HCT116 (cell line): ENCODE measurements around the gene TMCO4. TPM values are rescaled to one million over a fixed set of nuclear protein-coding genes. Genes with fewer than 3 reads are reported as not detected.

Experiments
- ATAC-seq: fragments of 200-7000 bp; cut with Tn5 transposase; 2 replicates; pipeline ENCODE4 v1.9.1; 2020; ENCODE audit warnings: mild to moderate bottlenecking, moderate library complexity
- BruUV-seq: library from RNA; stranded (reverse); fragments of 400-500 nt; replicated peaks from 2 replicates; lab custom pipeline; 2021; lab: Mats Ljungman, UMichigan
- CTCF ChIA-PET: fragments of 300-600 bp; sonication (Branson Sonifier 250); formaldehyde crosslinking; loops from one replicate; lab custom pipeline; 2021; ENCODE audit warnings: antibody characterized with exemption; lab: Charles Lee
- POLR2A ChIA-PET: fragments of 300-600, 350-600 bp; sonication (Branson Sonifier 250); formaldehyde crosslinking; loops from one replicate; lab custom pipeline; 2021; ENCODE audit warnings: antibody characterized with exemption; lab: Charles Lee
- RAD21 ChIA-PET, 2 experiments: fragments of 300-600 bp; sonication (Branson Sonifier 250); formaldehyde crosslinking; loops; one replicate each; lab custom pipeline; 2023; ENCODE audit warnings: low total read pairs in 2 of 2; ENCODE audit not compliant: uncharacterized antibody in 2 of 2, unreplicated experiment in 2 of 2, low non-redundant PET in 1 of 2; lab: Charles Lee
- DNase-seq: peaks from one replicate; pipeline ENCODE4 v3.0.0-alpha.2; 2010; ENCODE audit warnings: low read depth, low spot score
- H2AFZ ChIP-seq: fragments of 200-600 bp; shearing (Covaris generic), sonication (generic); 2 replicates; pipeline ENCODE4 v1.6.1; 2017; ENCODE audit warnings: low read depth, mixed run types, mixed read lengths, antibody characterized with exemption, low read length; ENCODE audit not compliant: poor library complexity, severe bottlenecking
- H3K27ac ChIP-seq: 2 replicates; pipeline ENCODE4 v1.5.1; 2012; ENCODE audit warnings: low read depth, low read length
- H3K27me3 ChIP-seq: fragments of 200-600 bp; sonication (generic); 2 replicates; pipeline ENCODE4 v1.6.1; 2016; ENCODE audit warnings: mixed run types, low read length, mixed read lengths; ENCODE audit not compliant: insufficient read depth
- H3K36me3 ChIP-seq, 2 experiments: fragments of 200-500 bp in 1 of 2; fragments of 200-600 bp in 1 of 2; sonication (Bioruptor generic) in 1 of 2; sonication (generic) in 1 of 2; 2 replicates each; pipeline versions ENCODE4 v1.5.1 to v1.6.1; 2014 to 2016; ENCODE audit warnings: low read length in 2 of 2, inconsistent platforms in 1 of 2, mixed read lengths in 1 of 2, mixed run types in 1 of 2; ENCODE audit not compliant: insufficient read depth in 2 of 2, control insufficient read depth in 1 of 2
- H3K4me1 ChIP-seq, 2 experiments: fragments of 200-600 bp in 1 of 2; sonication (generic) in 1 of 2; 2 replicates each; pipeline versions ENCODE4 v1.5.1 to v1.6.1; 2012 to 2017; ENCODE audit warnings: low read length in 2 of 2, inconsistent platforms in 1 of 2, mild to moderate bottlenecking in 1 of 2, mixed read lengths in 1 of 2, mixed run types in 1 of 2, moderate library complexity in 1 of 2; ENCODE audit not compliant: insufficient read depth in 2 of 2, control insufficient read depth in 1 of 2
- H3K4me2 ChIP-seq: fragments of 200-600 bp; sonication (generic); 2 replicates; pipeline ENCODE4 v1.6.1; 2017; ENCODE audit warnings: mixed run types, low read length, mixed read lengths
- H3K4me3 ChIP-seq, 2 experiments: fragments of 200-600 bp in 1 of 2; sonication (generic) in 1 of 2; replicated peaks in 1 of 2; 2 replicates each; pipeline ENCODE4 v1.5.1; 2011 to 2016; ENCODE audit warnings: low read length in 2 of 2, control low read depth in 1 of 2, low read depth in 1 of 2, mild to moderate bottlenecking in 1 of 2, mixed read lengths in 1 of 2, mixed run types in 1 of 2
- H3K79me2 ChIP-seq: fragments of 200-600 bp; sonication (generic); 2 replicates; pipeline ENCODE4 v1.6.1; 2017; ENCODE audit warnings: mild to moderate bottlenecking, mixed run types, low read length, moderate library complexity, mixed read lengths; ENCODE audit not compliant: insufficient read depth
- H3K9ac ChIP-seq: fragments of 200-600 bp; sonication (generic); 2 replicates; pipeline ENCODE4 v1.6.1; 2016; ENCODE audit warnings: low read length, mixed read lengths
- H3K9me2 ChIP-seq: fragments of 200-600 bp; sonication (generic), shearing (Covaris generic); 2 replicates; pipeline ENCODE4 v1.6.1; 2017; ENCODE audit warnings: mixed run types, mild to moderate bottlenecking, moderate library complexity; ENCODE audit not compliant: insufficient read depth
- H3K9me3 ChIP-seq, 2 experiments: fragments of 200-500 bp in 1 of 2; fragments of 200-600 bp in 1 of 2; sonication (Bioruptor generic) in 1 of 2; sonication (generic) in 1 of 2; 2 replicates each; pipeline ENCODE4 v1.6.1; 2014 to 2017; ENCODE audit warnings: low read length in 2 of 2, mixed read lengths in 2 of 2, inconsistent platforms in 1 of 2, low read depth in 1 of 2, mild to moderate bottlenecking in 1 of 2, mixed run types in 1 of 2, moderate library complexity in 1 of 2; ENCODE audit not compliant: control insufficient read depth in 1 of 2, insufficient read depth in 1 of 2
- H4K20me1 ChIP-seq: fragments of 200-600 bp; sonication (generic), shearing (Covaris generic); 2 replicates; pipeline ENCODE4 v1.6.1; 2017; ENCODE audit warnings: mixed run types, mild to moderate bottlenecking, moderate library complexity; ENCODE audit not compliant: insufficient read depth
- CBX3 ChIP-seq: IDR thresholded peaks from 2 replicates; pipeline ENCODE4 v1.6.1; 2012; ENCODE audit warnings: low read depth
- CEBPB ChIP-seq: IDR thresholded peaks from 2 replicates; pipeline ENCODE4 v1.6.1; 2012; ENCODE audit warnings: low read depth
- ELF1 ChIP-seq: IDR thresholded peaks from 2 replicates; pipeline ENCODE4 v1.6.1; 2012; ENCODE audit warnings: low read depth, borderline replicate concordance
- EZH2 ChIP-seq: fragments of 200-600 bp; sonication (generic); IDR thresholded peaks from 2 replicates; pipeline ENCODE4 v1.6.1; 2017; ENCODE audit warnings: antibody characterized with exemption, mixed run types
- EZH2phosphoT487 ChIP-seq: fragments of 200-600 bp; IDR thresholded peaks from 2 replicates; pipeline ENCODE4 v1.6.1; 2018; ENCODE audit warnings: antibody characterized with exemption, borderline replicate concordance
- JUND ChIP-seq: IDR thresholded peaks from 2 replicates; pipeline ENCODE4 v1.6.1; 2012
- POLR2AphosphoS5 ChIP-seq: IDR thresholded peaks from 2 replicates; pipeline ENCODE4 v1.6.1; 2011; ENCODE audit warnings: mild to moderate bottlenecking, low read depth, low read length, moderate library complexity
- REST ChIP-seq: IDR thresholded peaks from 2 replicates; pipeline ENCODE4 v1.6.1; 2012; ENCODE audit warnings: low read depth
- SIN3A ChIP-seq: IDR thresholded peaks from 2 replicates; pipeline ENCODE4 v1.6.1; 2012; ENCODE audit warnings: low read depth
- SP1 ChIP-seq: IDR thresholded peaks from 2 replicates; pipeline ENCODE4 v1.6.1; 2012; ENCODE audit warnings: low read depth
- SRF ChIP-seq: IDR thresholded peaks from 2 replicates; pipeline ENCODE4 v1.6.1; 2012; ENCODE audit warnings: low read depth
- ZNF274 ChIP-seq: fragments of 200-500 bp; sonication (Bioruptor generic); IDR thresholded peaks from 2 replicates; pipeline ENCODE4 v1.6.1; 2014; ENCODE audit warnings: mild to moderate bottlenecking, low read depth, low read length, inconsistent platforms
- intact Hi-C: fragments of 100-400 bp; cut with micrococcal nuclease; formaldehyde crosslinking; loops from 2 replicates; pipeline ENCODE4 v1.10.0; 2022
- total RNA-seq: library from RNA; stranded (reverse); gene quantifications from one replicate; pipeline ENCODE4 v1.2.1, GENCODE V29; 2021; ENCODE audit not compliant: unreplicated experiment
- TF ChIP-seq, protein P1 (sequence below): IDR thresholded peaks from 2 replicates; pipeline ENCODE4 v1.6.1; 2012
- TF ChIP-seq, protein P2 (sequence below), 3 experiments: fragments of 200-600 bp in 1 of 3; sonication (generic) in 1 of 3; IDR thresholded peaks in 2 of 3; conservative IDR thresholded peaks in 1 of 3; 2 replicates each; pipeline ENCODE4 v1.5.1; 2012 to 2017; ENCODE audit warnings: low read depth in 2 of 3, low read length in 2 of 3, antibody characterized with exemption in 1 of 3, borderline replicate concordance in 1 of 3, control low read depth in 1 of 3, mild to moderate bottlenecking in 1 of 3, mixed read lengths in 1 of 3, mixed run types in 1 of 3, moderate library complexity in 1 of 3; ENCODE audit not compliant: insufficient read depth in 1 of 3

The TMCO4 gene
- total RNA-seq, 1 experiment from 2014 or later, result 12.7 TPM

- no peak overlapping the region for H2AFZ ChIP-seq
- RAD21 ChIA-PET, result no interaction called here
- intact Hi-C loops, result no loop called here
- H3K9ac ChIP-seq, result no peak overlapping the region
- no peaks in the 10 kb centered on the region for H3K79me2 ChIP-seq
- CTCF ChIA-PET, result no interaction called here
- H3K9me2 ChIP-seq, result no peaks in the 10 kb centered on the region
- TF ChIP-seq ELF1, result no peak
- no peak for TF ChIP-seq SP1
- TF ChIP-seq, protein P1, sequence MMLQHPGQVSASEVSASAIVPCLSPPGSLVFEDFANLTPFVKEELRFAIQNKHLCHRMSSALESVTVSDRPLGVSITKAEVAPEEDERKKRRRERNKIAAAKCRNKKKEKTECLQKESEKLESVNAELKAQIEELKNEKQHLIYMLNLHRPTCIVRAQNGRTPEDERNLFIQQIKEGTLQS, result no peak
- no peak for TF ChIP-seq EZH2phosphoT487
- TF ChIP-seq, protein P2, sequence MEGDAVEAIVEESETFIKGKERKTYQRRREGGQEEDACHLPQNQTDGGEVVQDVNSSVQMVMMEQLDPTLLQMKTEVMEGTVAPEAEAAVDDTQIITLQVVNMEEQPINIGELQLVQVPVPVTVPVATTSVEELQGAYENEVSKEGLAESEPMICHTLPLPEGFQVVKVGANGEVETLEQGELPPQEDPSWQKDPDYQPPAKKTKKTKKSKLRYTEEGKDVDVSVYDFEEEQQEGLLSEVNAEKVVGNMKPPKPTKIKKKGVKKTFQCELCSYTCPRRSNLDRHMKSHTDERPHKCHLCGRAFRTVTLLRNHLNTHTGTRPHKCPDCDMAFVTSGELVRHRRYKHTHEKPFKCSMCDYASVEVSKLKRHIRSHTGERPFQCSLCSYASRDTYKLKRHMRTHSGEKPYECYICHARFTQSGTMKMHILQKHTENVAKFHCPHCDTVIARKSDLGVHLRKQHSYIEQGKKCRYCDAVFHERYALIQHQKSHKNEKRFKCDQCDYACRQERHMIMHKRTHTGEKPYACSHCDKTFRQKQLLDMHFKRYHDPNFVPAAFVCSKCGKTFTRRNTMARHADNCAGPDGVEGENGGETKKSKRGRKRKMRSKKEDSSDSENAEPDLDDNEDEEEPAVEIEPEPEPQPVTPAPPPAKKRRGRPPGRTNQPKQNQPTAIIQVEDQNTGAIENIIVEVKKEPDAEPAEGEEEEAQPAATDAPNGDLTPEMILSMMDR (IDR thresholded peaks at IDR 0.05 in 2 of 3, conservative IDR thresholded peaks at IDR 0.05 in 1 of 3; ENCODE audit: borderline replicate concordance in 1 of 3, insufficient read depth in 1 of 3, low read depth in 2 of 3, low read length in 2 of 3), result no peak
- no peaks in the 10 kb centered on the region for H4K20me1 ChIP-seq
- no peaks in the 10 kb centered on the region; a peak in 1 of 4 replicates for H3K4me1 ChIP-seq
- no peak overlapping the region for H3K27ac ChIP-seq
- no peak for DNase-seq
- ATAC-seq, result no peak
- no peak overlapping the region for H3K4me2 ChIP-seq
- BruUV-seq, result no TSS peak
- H3K36me3 ChIP-seq, result no peaks in the 10 kb centered on the region
- no peak overlapping the region for H3K4me3 ChIP-seq
- POLR2A ChIA-PET, result no interaction called here
- no peaks in the 10 kb centered on the region for H3K9me3 ChIP-seq
- H3K27me3 ChIP-seq, result no peaks in the 10 kb centered on the region
Observed at GRCh38 chr1:19818324-19818723, 18.6 kb upstream of the TMCO4 start.

DNA sequence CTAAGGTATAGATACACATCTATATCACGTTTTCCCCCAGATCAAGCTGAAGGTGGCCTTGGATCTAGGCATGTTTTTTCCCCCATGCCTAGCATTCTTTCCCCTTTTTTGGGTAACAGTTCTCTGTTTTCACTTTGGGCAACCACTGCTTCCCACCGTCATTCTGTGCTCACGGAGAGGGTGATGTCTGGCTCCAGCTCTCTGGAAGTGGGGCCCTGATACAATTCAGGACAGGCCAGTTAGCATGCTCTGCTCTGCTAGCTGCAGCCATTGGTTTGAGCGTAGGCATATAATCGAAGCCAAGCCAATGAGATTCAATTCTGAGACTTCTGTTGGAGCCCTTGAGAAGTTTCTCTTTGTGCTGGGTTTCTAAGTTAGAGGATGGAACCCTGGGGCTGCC, 17.4 kb upstream of the TMCO4 start:
- BruUV-seq, result no TSS peak
- H3K4me1 ChIP-seq, result no peaks in the 10 kb centered on the region; a peak in 1 of 4 replicates
- no peaks in the 10 kb centered on the region for H3K79me2 ChIP-seq
- no peak overlapping the region for H3K4me2 ChIP-seq
- H3K9me2 ChIP-seq, result no peaks in the 10 kb centered on the region
- H3K9me3 ChIP-seq, result no peaks in the 10 kb centered on the region
- H3K27ac ChIP-seq, result no peak overlapping the region
- no peaks in the 10 kb centered on the region for H3K27me3 ChIP-seq
- no peak overlapping the region for H3K4me3 ChIP-seq
- H4K20me1 ChIP-seq, result no peaks in the 10 kb centered on the region
- no peaks in the 10 kb centered on the region for H3K36me3 ChIP-seq
- POLR2A ChIA-PET, result no interaction called here
- ATAC-seq (no peak), DNase-seq (no peak)
- intact Hi-C loops, result no loop called here
- no peak overlapping the region for H3K9ac ChIP-seq
- RAD21 ChIA-PET, result no interaction called here
- CTCF ChIA-PET, result no interaction called here
- no peak overlapping the region for H2AFZ ChIP-seq
- no peak for TF ChIP-seq REST
- no peak for TF ChIP-seq POLR2AphosphoS5
- no peak for TF ChIP-seq ELF1
- TF ChIP-seq ZNF274, result no peak
- TF ChIP-seq SIN3A, result no peak
- no peak for TF ChIP-seq JUND
- TF ChIP-seq CBX3, result no peak
- TF ChIP-seq CEBPB, result no peak
- TF ChIP-seq EZH2, result no peak
- TF ChIP-seq SRF, result no peak
